Stimulated activated CD4-positive, alpha-beta T cell treated with anti-CD3 and anti-CD28 coated beads, Interleukin-4, amount 100 ng/mL, for 48 hours (primary cell): ENCODE measurements around the gene DISC1.
"Not testable (repeated sequence)": the region's sequence is repeated elsewhere in the genome, so short reads cannot be mapped to it uniquely, and the experiment has no call there.

Source experiments
- DNase-seq, 2 donors: peaks; one replicate each; pipeline ENCODE4 v3.0.0-alpha.2; 2020; ENCODE audit warnings: low read depth in 2 of 2

Gene DISC1

GRCh38 chr1:231667896-231668506 lies 41.4 kb downstream of the DISC1 start:
- DNase-seq: no peak

DNA sequence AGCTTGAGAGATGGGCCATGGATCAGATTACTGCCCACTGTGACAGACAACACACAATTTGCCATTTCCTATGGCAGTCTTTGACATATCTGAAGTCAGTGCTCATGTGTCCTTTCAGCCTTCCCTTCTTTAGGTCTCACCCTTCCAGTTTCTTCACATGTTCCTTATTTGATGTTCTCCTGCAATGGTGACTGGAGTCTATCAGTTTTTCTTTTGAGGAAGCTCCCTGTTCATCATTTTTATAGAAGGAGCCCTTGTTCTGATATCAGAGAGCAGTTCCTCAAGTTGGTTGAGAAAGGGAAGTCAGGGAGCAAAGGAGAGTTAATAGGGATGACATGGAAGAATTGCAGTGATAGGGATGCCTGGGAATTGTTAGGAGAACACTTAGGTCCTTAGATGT lies 42.2 kb downstream of the DISC1 start:
- DNase-seq: no peak

- DNase-seq: not testable (repeated sequence)
These were observed 43.5 kb downstream of the DISC1 start for GRCh38 chr1:231669864-231670621.

- no peak for DNase-seq
These were observed 44.2 kb downstream of the DISC1 start for GRCh38 chr1:231670755-231671154.

DNA sequence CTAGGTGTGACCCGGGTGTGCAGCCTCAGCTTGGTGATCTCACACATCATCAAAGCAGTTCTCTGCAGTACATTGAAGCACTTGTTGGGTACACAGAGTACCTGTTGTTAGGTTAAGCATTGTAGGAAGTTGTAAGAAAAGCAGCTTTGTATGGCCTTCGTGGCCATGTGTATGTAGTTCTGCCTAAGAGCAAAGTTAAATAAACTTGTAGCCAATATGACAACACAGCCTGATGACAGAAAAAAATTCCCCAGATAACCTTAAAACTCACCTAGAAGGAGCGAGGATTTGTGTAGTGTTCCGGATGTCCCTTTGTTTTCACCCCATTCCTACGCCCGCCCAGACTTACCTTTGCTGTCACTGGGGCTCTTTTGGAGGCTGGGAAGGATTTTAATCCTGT lies 48.0 kb downstream of the DISC1 start:
- DNase-seq: no peak

- DNase-seq: no peak
These were observed 49.9 kb downstream of the DISC1 start for GRCh38 chr1:231676487-231676886.

- DNase-seq: no peak
These were observed 50.9 kb downstream of the DISC1 start for GRCh38 chr1:231677442-231677841.

DNA sequence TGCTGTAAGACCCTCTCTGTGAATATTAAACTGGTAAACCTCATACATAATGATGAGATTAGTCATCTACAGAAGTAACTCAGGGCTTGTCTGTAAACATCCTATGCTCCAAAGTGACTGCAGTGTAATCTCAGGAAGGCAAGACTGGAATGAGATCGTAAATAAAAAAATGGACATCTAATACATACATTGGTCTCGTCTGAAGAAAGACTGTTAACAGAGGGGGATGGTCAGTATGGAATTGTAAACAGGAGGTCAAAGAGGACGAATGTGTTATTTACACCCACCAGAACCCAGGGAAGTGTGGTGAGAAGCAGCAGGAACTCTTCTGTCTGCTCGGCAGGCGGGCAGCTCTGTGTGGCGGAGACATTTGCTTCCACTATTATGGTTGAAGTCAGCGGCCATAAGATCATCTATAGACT lies 51.4 kb downstream of the DISC1 start:
- no peak for DNase-seq

- no peak for DNase-seq
These were observed 52.5 kb downstream of the DISC1 start for GRCh38 chr1:231679109-231679508.

DNA sequence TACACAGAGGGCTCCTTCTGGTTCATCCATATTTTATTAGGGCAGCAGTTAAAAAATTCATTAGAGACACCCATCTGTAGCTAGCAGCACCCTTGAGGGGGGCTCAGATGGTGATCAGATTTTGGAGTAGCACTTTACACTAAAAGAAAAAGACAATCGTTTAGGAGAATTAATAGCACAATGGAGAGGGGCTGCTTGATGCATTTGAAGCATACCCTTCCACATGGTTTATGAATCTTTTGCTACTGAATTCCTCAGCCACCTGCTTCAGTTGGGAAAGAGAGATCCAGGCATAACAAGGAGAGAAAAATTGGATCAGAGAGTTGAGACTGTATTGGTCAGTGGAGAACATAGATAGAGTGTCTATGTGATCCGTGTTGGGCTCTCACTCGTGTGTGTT lies 54.4 kb downstream of the DISC1 start:
- no peak for DNase-seq

GRCh38 chr1:231682779-231683178 lies 56.2 kb downstream of the DISC1 start:
- DNase-seq: no peak

DNA sequence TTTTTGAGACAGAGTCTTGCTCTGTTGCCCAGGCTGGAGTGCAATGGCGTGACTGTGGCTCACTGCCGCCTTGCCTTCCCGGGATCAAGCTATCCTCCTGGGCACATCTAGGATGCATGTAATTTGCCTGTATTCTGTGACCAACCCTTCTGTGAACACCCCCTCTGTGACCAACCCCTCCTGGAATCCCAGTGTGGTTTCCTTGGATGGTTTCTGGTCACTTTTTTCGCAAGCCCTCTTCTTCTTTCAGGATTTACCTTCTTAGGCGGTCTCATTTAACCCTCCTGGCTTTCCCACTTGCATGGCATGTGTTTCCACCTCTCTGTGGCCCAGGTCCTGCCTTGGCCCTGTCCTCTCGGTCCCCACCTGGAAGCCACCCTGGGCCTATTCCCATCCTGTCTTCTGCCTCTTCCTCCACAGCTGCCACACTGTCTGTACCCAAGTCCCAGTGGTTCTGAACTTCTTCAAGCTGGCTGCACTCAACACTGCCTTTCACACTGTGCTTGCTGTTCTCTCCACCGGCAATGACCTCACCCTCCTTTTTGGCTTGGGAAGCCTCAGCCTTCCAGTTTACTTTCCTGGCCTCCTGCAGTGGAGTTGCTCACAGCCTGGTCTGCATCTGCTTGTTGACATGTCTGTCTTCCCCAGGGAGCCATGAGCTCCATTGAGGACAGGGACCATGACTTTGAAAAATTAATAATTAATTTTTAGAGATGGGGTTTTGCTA lies 57.0 kb downstream of the DISC1 start:
- no peak for DNase-seq

DNA sequence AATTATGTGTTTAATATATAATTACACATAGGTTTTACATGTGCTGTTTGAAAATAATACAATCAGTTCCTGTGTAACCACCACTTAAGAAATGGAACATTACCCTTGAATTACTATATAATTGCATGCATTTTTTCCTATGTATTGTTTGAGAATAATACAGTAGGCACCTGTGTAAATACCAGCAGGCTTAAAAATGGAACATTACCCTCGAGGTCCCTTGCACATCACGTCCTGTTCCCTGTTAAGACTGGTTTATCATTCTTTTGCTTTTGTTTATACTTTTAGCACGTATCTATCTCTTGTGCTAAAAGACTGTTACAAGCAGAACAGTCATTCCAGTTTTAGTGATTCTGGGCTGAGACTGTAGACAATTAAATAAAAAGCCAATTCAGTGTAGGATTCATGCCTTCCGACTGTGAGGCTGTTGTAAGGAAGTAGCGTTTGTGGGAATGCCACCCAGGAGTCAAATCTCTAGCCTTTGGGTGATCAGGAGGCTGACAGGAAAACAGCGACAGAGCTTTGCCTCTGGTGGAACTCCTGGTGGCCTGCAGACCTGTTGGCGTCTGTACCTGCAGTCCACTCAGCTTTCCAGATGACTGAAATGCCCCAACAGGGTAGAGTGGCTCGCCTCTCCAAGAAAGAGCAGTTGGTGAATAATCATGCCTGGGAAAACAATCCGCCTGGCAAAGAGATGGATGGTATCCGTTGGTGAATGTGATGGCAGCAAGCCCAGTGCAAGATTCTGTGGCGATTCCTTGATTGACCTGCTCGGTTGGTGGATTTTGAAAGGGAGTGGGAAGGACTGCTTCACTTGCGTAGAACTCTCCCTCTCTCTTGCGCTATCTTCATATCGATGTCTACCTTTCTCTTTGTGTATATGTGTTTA lies 58.0 kb downstream of the DISC1 start:
- no peak for DNase-seq

GRCh38 chr1:231686384-231686783 lies 59.8 kb downstream of the DISC1 start:
- DNase-seq: no peak

GRCh38 chr1:231688989-231689388 lies 62.4 kb downstream of the DISC1 start:
- no peak for DNase-seq

DNA sequence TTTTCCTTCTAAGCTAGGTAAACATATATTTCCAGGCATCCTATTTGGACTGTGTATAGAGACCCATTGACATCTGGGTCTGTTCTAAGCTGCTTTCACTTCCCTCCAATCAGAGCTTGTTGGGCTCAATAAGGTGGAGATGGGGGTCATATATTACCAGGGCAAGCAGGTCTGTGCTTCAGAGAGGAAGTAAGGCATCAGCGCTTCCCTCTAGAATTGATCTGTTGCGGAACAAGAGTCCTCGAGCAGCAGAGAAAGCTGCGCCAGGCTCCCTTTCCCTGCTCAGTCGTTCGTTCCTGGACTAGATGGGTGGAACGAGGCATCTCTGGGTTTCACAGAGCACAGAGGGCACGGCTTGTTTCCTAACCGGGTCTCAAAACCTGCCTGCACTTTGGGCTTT lies 63.5 kb downstream of the DISC1 start:
- no peak for DNase-seq

DNA sequence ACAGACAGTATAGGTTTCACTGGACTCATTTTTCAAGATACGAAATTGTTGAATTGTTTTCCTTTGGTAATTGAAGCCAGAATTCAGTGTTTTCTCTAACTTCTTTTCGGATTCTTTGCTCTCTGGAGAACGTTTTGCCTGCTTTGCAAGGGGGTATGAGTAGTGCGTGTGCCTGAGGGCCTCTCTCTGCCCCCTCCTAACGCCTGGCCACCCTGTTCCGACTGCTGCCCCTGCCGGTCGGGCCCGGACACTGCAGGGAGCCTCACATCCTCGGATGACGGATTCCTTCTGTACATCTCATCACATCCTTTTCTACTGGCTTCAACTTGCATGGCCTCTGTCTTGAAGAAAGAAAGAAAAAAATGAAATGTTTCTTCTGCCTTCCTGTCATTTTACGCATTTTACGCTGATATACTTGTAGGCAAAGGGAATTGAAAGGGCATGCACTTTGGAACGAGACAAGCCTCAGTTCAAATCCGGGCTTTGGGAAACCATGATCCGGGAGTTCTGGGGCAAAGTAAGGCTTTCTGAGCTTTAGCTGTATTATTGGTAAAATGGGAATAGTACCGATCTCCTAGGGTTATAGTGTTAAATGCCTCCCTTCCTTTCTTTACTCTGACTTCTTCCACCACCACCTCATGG lies 65.1 kb downstream of the DISC1 start:
- no peak for DNase-seq

- DNase-seq: no peak
These were observed 66.9 kb downstream of the DISC1 start for GRCh38 chr1:231693361-231694074.

DNA sequence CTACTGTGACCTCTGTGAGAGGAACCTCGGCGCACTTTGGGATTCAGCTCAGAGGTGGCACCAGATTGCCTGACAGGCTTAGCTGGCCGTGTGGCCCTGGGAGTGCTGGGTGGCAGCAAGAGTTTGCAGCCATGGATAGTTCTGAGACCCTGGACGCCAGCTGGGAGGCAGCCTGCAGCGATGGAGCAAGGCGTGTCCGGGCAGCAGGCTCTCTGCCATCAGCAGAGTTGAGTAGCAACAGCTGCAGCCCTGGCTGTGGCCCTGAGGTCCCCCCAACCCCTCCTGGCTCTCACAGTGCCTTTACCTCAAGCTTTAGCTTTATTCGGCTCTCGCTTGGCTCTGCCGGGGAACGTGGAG lies 67.5 kb downstream of the DISC1 start:
- DNase-seq: no peak

DNA sequence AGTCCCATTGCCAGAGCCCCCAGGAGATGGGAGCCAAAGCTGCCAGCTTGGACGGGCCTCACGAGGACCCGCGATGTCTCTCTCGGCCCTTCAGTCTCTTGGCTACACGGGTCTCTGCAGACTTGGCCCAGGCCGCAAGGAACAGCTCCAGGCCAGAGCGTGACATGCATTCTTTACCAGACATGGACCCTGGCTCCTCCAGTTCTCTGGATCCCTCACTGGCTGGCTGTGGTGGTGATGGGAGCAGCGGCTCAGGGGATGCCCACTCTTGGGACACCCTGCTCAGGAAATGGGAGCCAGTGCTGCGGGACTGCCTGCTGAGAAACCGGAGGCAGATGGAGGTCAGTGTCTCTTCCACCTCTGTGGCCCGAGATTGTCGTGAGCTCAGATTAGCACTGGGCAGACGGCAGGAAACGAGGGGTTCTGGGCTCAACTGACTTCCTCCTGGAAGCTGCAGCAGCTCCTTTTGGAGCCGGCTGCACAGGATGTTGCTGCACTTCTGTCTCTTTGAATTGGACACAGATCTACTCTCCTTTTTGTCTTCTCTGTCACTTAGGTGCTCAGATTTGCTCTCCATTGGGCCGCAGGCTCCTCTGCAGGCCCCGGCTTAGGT lies 68.0 kb downstream of the DISC1 start:
- no peak for DNase-seq
